Keratinocyte (primary cell): ENCODE measurements around the gene IFT43. TPM values are rescaled to one million over a fixed set of nuclear protein-coding genes. Genes with fewer than 3 reads are reported as not detected.

Experiments
- DNase-seq: peaks from one replicate; pipeline ENCODE4 v3.0.0-alpha.2; 2011; ENCODE audit warnings: low read depth, missing footprints, low spot score
- FAIRE-seq: peaks from 2 replicates; lab custom pipeline; 2011; peaks lifted over from hg19 to GRCh38; lab: Jason Lieb, UNC
- H2AFZ ChIP-seq: 2 replicates; pipeline ENCODE4 v1.6.0; 2012; ENCODE audit warnings: low read length, control low read depth, inconsistent platforms; ENCODE audit not compliant: control insufficient read depth
- H3K27ac ChIP-seq: 2 replicates; pipeline ENCODE4 v1.5.1; 2011; ENCODE audit warnings: low read length; ENCODE audit not compliant: control insufficient read depth, insufficient read depth
- H3K27me3 ChIP-seq: 3 replicates; pipeline ENCODE4 v1.6.0; 2011; ENCODE audit warnings: low read length; ENCODE audit not compliant: control insufficient read depth, insufficient read depth; ENCODE audit errors: extremely low read depth
- H3K36me3 ChIP-seq, 2 experiments: 2 replicates in 1 of 2; 3 replicates in 1 of 2; pipeline ENCODE4 v1.5.1; 2011; ENCODE audit warnings: low read length in 2 of 2, mild to moderate bottlenecking in 1 of 2; ENCODE audit not compliant: control insufficient read depth in 2 of 2, insufficient read depth in 2 of 2; ENCODE audit errors: extremely low read depth in 1 of 2
- H3K4me1 ChIP-seq: 3 replicates; pipeline ENCODE4 v1.5.1; 2011; ENCODE audit warnings: low read length; ENCODE audit not compliant: control insufficient read depth, insufficient read depth; ENCODE audit errors: extremely low read depth
- H3K4me2 ChIP-seq: 3 replicates; pipeline ENCODE4 v1.6.0; 2011; ENCODE audit warnings: low read depth, low read length; ENCODE audit not compliant: control insufficient read depth, insufficient read depth; ENCODE audit errors: extremely low read depth
- H3K4me3 ChIP-seq, 3 experiments: fragments of 200-600 bp in 1 of 3; sonication (generic) in 1 of 3; 2 replicates in 2 of 3; 3 replicates in 1 of 3; pipeline ENCODE4 v1.5.1; 2011 to 2016; ENCODE audit warnings: low read length in 3 of 3, mild to moderate bottlenecking in 3 of 3, control low read depth in 2 of 3, inconsistent platforms in 1 of 3, low read depth in 1 of 3, mixed read lengths in 1 of 3, mixed run types in 1 of 3, moderate library complexity in 1 of 3; ENCODE audit not compliant: control insufficient read depth in 2 of 3, insufficient read depth in 2 of 3; ENCODE audit errors: extremely low read depth in 1 of 3
- H3K79me2 ChIP-seq: 2 replicates; pipeline ENCODE4 v1.6.0; 2012; ENCODE audit warnings: low read length; ENCODE audit not compliant: control insufficient read depth, insufficient read depth
- H3K9ac ChIP-seq: 3 replicates; pipeline ENCODE4 v1.6.0; 2011; ENCODE audit warnings: low read length; ENCODE audit not compliant: control insufficient read depth, insufficient read depth; ENCODE audit errors: extremely low read depth
- H3K9me1 ChIP-seq: 3 replicates; pipeline ENCODE4 v1.6.0; 2011; ENCODE audit warnings: low read length; ENCODE audit not compliant: control insufficient read depth, insufficient read depth; ENCODE audit errors: extremely low read depth
- H3K9me3 ChIP-seq: 2 replicates; pipeline ENCODE4 v1.5.1; 2012; ENCODE audit warnings: low read depth, low read length; ENCODE audit not compliant: control insufficient read depth
- H4K20me1 ChIP-seq: 3 replicates; pipeline ENCODE4 v1.6.0; 2011; ENCODE audit warnings: low read length; ENCODE audit not compliant: control insufficient read depth, insufficient read depth; ENCODE audit errors: extremely low read depth
- CTCF ChIP-seq, 3 experiments: IDR thresholded peaks in 1 of 3; conservative IDR thresholded peaks in 1 of 3; optimal IDR thresholded peaks in 1 of 3; 2 replicates in 2 of 3; 3 replicates in 1 of 3; pipeline versions ENCODE3 to v1.5.1; 2011; ENCODE audit warnings: low read length in 3 of 3, mild to moderate bottlenecking in 3 of 3, moderate library complexity in 2 of 3, control low read depth in 1 of 3, inconsistent platforms in 1 of 3; ENCODE audit not compliant: insufficient read depth in 2 of 3; ENCODE audit errors: extremely low read depth in 1 of 3
- EZH2 ChIP-seq: IDR thresholded peaks from one replicate; pipeline ENCODE4 v1.6.1; 2012; ENCODE audit warnings: inconsistent platforms, mild to moderate bottlenecking, low read length, moderate library complexity
- dilution Hi-C: fragments of 300-500 bp; cut with MboI; formaldehyde crosslinking; loops from one replicate; pipeline ENCODE4 v1.7.0; 2020; ENCODE audit warnings: low sequenced_read_pairs; ENCODE audit not compliant: extremely low pct_ligation_motif_present
- polyA plus RNA-seq, 5 experiments: library from polyadenylated mRNA; depleted of rRNA in 3 of 5; stranded (reverse) in 3 of 5; stranded (forward) in 1 of 5; unstranded in 1 of 5; fragments of >200 nt; gene quantifications; 1 replicate in 1 of 5; 2 replicates in 3 of 5; 3 replicates in 1 of 5; pipeline versions ENCODE4 v1.2.1 to v1.2.3, GENCODE V29; 2011 to 2012; ENCODE audit warnings: missing spikeins in 2 of 5, low read depth in 1 of 5, low replicate concordance in 1 of 5

The IFT43 gene
- polyA plus RNA-seq, 1 donor (not counting 4 experiments of a cell fraction or from before 2014, with no cell fraction given) = 41.6 TPM

GRCh38 chr14:76063327-76063726 is 77.8 kb downstream of the IFT43 start:
- no peak overlapping the region for H3K27ac ChIP-seq
- dilution Hi-C loops = no loop called here
- FAIRE-seq = no peak

GRCh38 chr14:76065519-76065918 is 80.0 kb downstream of the IFT43 start:
- dilution Hi-C loops = no loop called here
- H3K4me1 ChIP-seq = no peaks in the 10 kb centered on the region
- TF ChIP-seq CTCF (optimal IDR thresholded peaks at IDR 0.05 in 1 of 3, IDR thresholded peaks at IDR 0.05 in 1 of 3, conservative IDR thresholded peaks at IDR 0.05 in 1 of 3; ENCODE audit: extremely low read depth in 1 of 3, insufficient read depth in 2 of 3, low read length in 3 of 3) (no peak), EZH2 (no peak)
- no peak overlapping the region for H3K4me3 ChIP-seq
- H3K9ac ChIP-seq = no peak overlapping the region
- no peaks in the 10 kb centered on the region for H3K27me3 ChIP-seq
- no peak overlapping the region for H2AFZ ChIP-seq
- no peaks in the 10 kb centered on the region for H3K9me1 ChIP-seq
- H3K79me2 ChIP-seq = no peaks in the 10 kb centered on the region
- no peak overlapping the region for H3K27ac ChIP-seq
- no peaks in the 10 kb centered on the region for H3K9me3 ChIP-seq
- H3K4me2 ChIP-seq = no peak overlapping the region
- no peak for FAIRE-seq
- H4K20me1 ChIP-seq = no peaks in the 10 kb centered on the region
- H3K36me3 ChIP-seq = peaks cover 0 to 9% of the 10 kb centered on the region in 2 experiments
- no peak for DNase-seq

More at GRCh38 chr14:76063327-76063726, 77.8 kb downstream of the IFT43 start:
- Histone ChIP-seq H3K4me3 (no peak overlapping the region), H3K27me3 (no peaks in the 10 kb centered on the region), H3K4me2 (no peak overlapping the region), H3K36me3 (peaks cover 3 to 11% of the 10 kb centered on the region in 2 experiments), H3K9me3 (no peaks in the 10 kb centered on the region), H2AFZ (no peak overlapping the region), H3K9me1 (no peaks in the 10 kb centered on the region), H3K9ac (no peak overlapping the region), H4K20me1 (no peaks in the 10 kb centered on the region), H3K4me1 (no peaks in the 10 kb centered on the region), H3K79me2 (no peaks in the 10 kb centered on the region)
- no peak for TF ChIP-seq CTCF (optimal IDR thresholded peaks at IDR 0.05 in 1 of 3, IDR thresholded peaks at IDR 0.05 in 1 of 3, conservative IDR thresholded peaks at IDR 0.05 in 1 of 3; ENCODE audit: extremely low read depth in 1 of 3, insufficient read depth in 2 of 3, low read length in 3 of 3)
- no peak for TF ChIP-seq EZH2
- no peak for DNase-seq
